Spleen (tissue), 11 donors: ENCODE results near the gene SMG7. TPM values are rescaled to one million over a fixed set of nuclear protein-coding genes. Genes with fewer than 3 reads are reported as not detected.

Experiments
- DNase-seq: peaks from one replicate; pipeline ENCODE4 v3.0.0-alpha.2; 2020
- H3K27ac ChIP-seq, 8 donors: fragments of 200-600 bp; sonication (generic) in 7 of 8; 1 replicate in 4 of 8; 2 replicates in 4 of 8; pipeline versions ENCODE4 v1.5.0 to v1.8.0; 2016 to 2021; ENCODE audit warnings: inconsistent platforms in 4 of 8, mild to moderate bottlenecking in 4 of 8, moderate library complexity in 1 of 8
- H3K27me3 ChIP-seq, 7 donors: fragments of 200-600 bp; sonication (generic) in 6 of 7; replicated peaks in 1 of 7; 1 replicate in 4 of 7; 2 replicates in 3 of 7; pipeline versions ENCODE4 v1.5.0 to v1.8.0; 2016 to 2021; ENCODE audit warnings: inconsistent platforms in 3 of 7, mild to moderate bottlenecking in 1 of 7
- H3K36me3 ChIP-seq, 6 donors: fragments of 200-600 bp; sonication (generic) in 5 of 6; 1 replicate in 4 of 6; 2 replicates in 2 of 6; pipeline versions ENCODE4 v1.5.0 to v1.8.0; 2016 to 2021; ENCODE audit warnings: inconsistent platforms in 2 of 6
- H3K4me1 ChIP-seq, 6 donors: fragments of 200-600 bp; sonication (generic) in 5 of 6; 1 replicate in 3 of 6; 2 replicates in 3 of 6; pipeline versions ENCODE4 v1.5.0 to v1.8.0; 2016 to 2021; ENCODE audit warnings: inconsistent platforms in 3 of 6
- H3K4me3 ChIP-seq, 8 donors: fragments of 200-600 bp; sonication (generic) in 7 of 8; 1 replicate in 4 of 8; 2 replicates in 4 of 8; pipeline versions ENCODE4 v1.5.0 to v1.8.0; 2016 to 2021; ENCODE audit warnings: inconsistent platforms in 4 of 8, mild to moderate bottlenecking in 4 of 8, moderate library complexity in 2 of 8
- H3K9me3 ChIP-seq, 8 donors: fragments of 200-600 bp; sonication (generic) in 7 of 8; 1 replicate in 4 of 8; 2 replicates in 4 of 8; pipeline versions ENCODE4 v1.5.0 to v1.8.0; 2016 to 2021; ENCODE audit warnings: inconsistent platforms in 4 of 8
- CTCF ChIP-seq, 11 experiments: fragments of 200-600 bp in 7 of 11; fragments of 450-650 bp in 4 of 11; sonication (generic) in 4 of 11; IDR thresholded peaks in 8 of 11; conservative IDR thresholded peaks in 3 of 11; 1 replicate in 7 of 11; 2 replicates in 4 of 11; pipeline versions ENCODE4 v1.4.0 to v1.8.0; 2016 to 2021; ENCODE audit warnings: antibody characterized with exemption in 11 of 11, inconsistent platforms in 4 of 11, mild to moderate bottlenecking in 1 of 11
- POLR2A ChIP-seq, 3 donors: fragments of 450-650 bp; IDR thresholded peaks; one replicate each; pipeline ENCODE4 v1.5.1; 2017; ENCODE audit warnings: antibody characterized with exemption in 3 of 3, mild to moderate bottlenecking in 1 of 3
- POLR2AphosphoS5 ChIP-seq, 3 donors: sonication (generic); formaldehyde crosslinking; IDR thresholded peaks; one replicate each; pipeline ENCODE4 v1.5.1; 2017; ENCODE audit warnings: antibody characterized with exemption in 3 of 3
- WGBS, 5 donors: extraction: QIAGEN DNeasy Blood & Tissue Kit in 3 of 5; methylation state at CpG; one replicate each; pipeline versions ENCODE4 v1.1.5 to v1.1.7; 2013 to 2018; 5-methylcytosine and 5-hydroxymethylcytosine counted together
- intact Hi-C: fragments of 100-400 bp; cut with DNase I; formaldehyde crosslinking; loops from one replicate; pipeline ENCODE4 v1.15.0; 2023; ENCODE audit warnings: low total_unique reads
- polyA plus RNA-seq, 3 donors: library from polyadenylated mRNA; stranded (reverse); fragments of 200-250 nt; gene quantifications; one replicate each; pipeline ENCODE4 v1.2.1, GENCODE V29; 2013
- total RNA-seq, 7 donors: library from RNA; depleted of rRNA in 3 of 7; stranded (reverse); fragments of >200 nt in 3 of 7; fragmentation: NEBNext Ultra II Directional in 4 of 7; extraction: Animal tissue kit (Norgen Biotek cat#: 25700) in 4 of 7; gene quantifications; one replicate each; pipeline versions ENCODE4 v1.1.0 to v1.2.1, GENCODE V29; 2016 to 2021
- donor health status: healthy with polysubstance abuse.
- donor health status: DM: no; HTN: no; CAD: no; lungs with moderate emphysema.
- donor health status: DM: no; HTN: no; CAD: no.
- donor health status: Bipolar disorder and iron deficiency.
- donor health status: healthy.
- donor health status: DM: no; HTN: no; CAD: no.
- donor health status: DM: yes; HTN: yes; CAD: no.

Gene SMG7
- total and polyA plus RNA-seq, 10 donors: 14.1 to 116 (median 53.5) TPM

- H3K4me3 ChIP-seq: no peak overlapping the region
- intact Hi-C loops: no loop called here
- H3K27ac ChIP-seq: no peak overlapping the region
- TF ChIP-seq POLR2AphosphoS5 (IDR thresholded peaks at IDR 0.05) (no peak), POLR2A (IDR thresholded peaks at IDR 0.05) (no peak), CTCF (IDR thresholded peaks at IDR 0.05 in 8 of 11, conservative IDR thresholded peaks at IDR 0.05 in 3 of 11) (no peak)
- no peaks in the 10 kb centered on the region for H3K9me3 ChIP-seq
- peaks cover 0 to 13% (median 0%) of the 10 kb centered on the region in 7 donors for H3K27me3 ChIP-seq
- H3K36me3 ChIP-seq: no peaks in the 10 kb centered on the region
- no peaks in the 10 kb centered on the region for H3K4me1 ChIP-seq
- DNase-seq: no peak
- WGBS, 5 donors: 68 to 94% (median 83%) methylated on average over 2 of the region's 2 CpGs
Measured at GRCh38 chr1:183438060-183438459, 34.2 kb upstream of the SMG7 start.

- TF ChIP-seq POLR2A (IDR thresholded peaks at IDR 0.05) (no peak), CTCF (IDR thresholded peaks at IDR 0.05 in 8 of 11, conservative IDR thresholded peaks at IDR 0.05 in 3 of 11) (no peak), POLR2AphosphoS5 (IDR thresholded peaks at IDR 0.05) (no peak)
- intact Hi-C loops: no loop called here
Measured at GRCh38 chr1:183443011-183443410, 29.3 kb upstream of the SMG7 start.

GRCh38 chr1:183443466-183443865 lies 28.8 kb upstream of the SMG7 start:
- intact Hi-C loops: no loop called here
- TF ChIP-seq CTCF (IDR thresholded peaks at IDR 0.05 in 8 of 11, conservative IDR thresholded peaks at IDR 0.05 in 3 of 11) (no peak), POLR2A (IDR thresholded peaks at IDR 0.05) (no peak), POLR2AphosphoS5 (IDR thresholded peaks at IDR 0.05) (no peak)
- no peaks in the 10 kb centered on the region for H3K4me1 ChIP-seq
- WGBS, 5 donors: 67 to 86% (median 77%) methylated on average over 1 of the region's 1 CpG
- no peak for DNase-seq
- no peaks in the 10 kb centered on the region for H3K27me3 ChIP-seq
- no peak overlapping the region for H3K4me3 ChIP-seq
- H3K9me3 ChIP-seq: no peaks in the 10 kb centered on the region
- no peak overlapping the region for H3K27ac ChIP-seq
- H3K36me3 ChIP-seq: no peaks in the 10 kb centered on the region

More at GRCh38 chr1:183443011-183443410, 29.3 kb upstream of the SMG7 start:
- H3K36me3 ChIP-seq: no peaks in the 10 kb centered on the region
- H3K27me3 ChIP-seq: no peaks in the 10 kb centered on the region
- no peak overlapping the region for H3K27ac ChIP-seq
- no peaks in the 10 kb centered on the region for H3K9me3 ChIP-seq
- H3K4me3 ChIP-seq: no peak overlapping the region
- DNase-seq: no peak
- no peaks in the 10 kb centered on the region for H3K4me1 ChIP-seq
- WGBS, 5 donors: 90 to 97% (median 92%) methylated on average over 2 of the region's 2 CpGs

- Histone ChIP-seq H3K9me3 (no peaks in the 10 kb centered on the region), H3K4me3 (no peak overlapping the region), H3K4me1 (no peaks in the 10 kb centered on the region), H3K27me3 (no peaks in the 10 kb centered on the region), H3K27ac (no peak overlapping the region), H3K36me3 (no peaks in the 10 kb centered on the region)
- no peak for DNase-seq
- 63 to 80% (median 70%) methylated on average over 3 of the region's 3 CpGs for WGBS, 5 donors
- no peak for TF ChIP-seq POLR2AphosphoS5 (IDR thresholded peaks at IDR 0.05)
- TF ChIP-seq POLR2A (IDR thresholded peaks at IDR 0.05): no peak
- no peak for TF ChIP-seq CTCF (IDR thresholded peaks at IDR 0.05 in 8 of 11, conservative IDR thresholded peaks at IDR 0.05 in 3 of 11)
- intact Hi-C loops: no loop called here
Measured at GRCh38 chr1:183444243-183444642, 28.1 kb upstream of the SMG7 start.
